ENCODE results near the gene REEP3. TPM values are rescaled to one million over a fixed set of nuclear protein-coding genes. Genes with fewer than 3 reads are reported as not detected.

Gene REEP3
- total RNA-seq, 3 donors from 2014 or later (not counting 1 experiment from before 2014, with no cell fraction given) = 4.6 to 10.2 (median 8.3) TPM

GRCh38 chr10:63573068-63573697 is 52.0 kb downstream of the REEP3 start:
- no peaks in the 10 kb centered on the region for H3K27me3 Mint-ChIP-seq (ENCODE audit: low read depth in 2 of 2)
- TF ChIP-seq CTCF (IDR thresholded peaks at IDR 0.05) = no peak
- no peaks in the 10 kb centered on the region for H3K36me3 Mint-ChIP-seq
- intact Hi-C loops (cut with micrococcal nuclease) = no loop called here
- H3K9me3 Mint-ChIP-seq = no peaks in the 10 kb centered on the region
- H3K27ac ChIP-seq (ENCODE audit: low read length) = no peak overlapping the region
- no peaks in the 10 kb centered on the region for H3K27me3 ChIP-seq (ENCODE audit: control insufficient read depth, insufficient read depth, low read length)
- no peaks in the 10 kb centered on the region for H3K4me1 ChIP-seq (ENCODE audit: control insufficient read depth, insufficient read depth, low read length)
- DNase-seq (no peak), ATAC-seq (no peak)
- WGBS (ENCODE audit: insufficient coverage) = 57% methylated on average over 2 of the region's 3 CpGs
- H3K36me3 ChIP-seq (ENCODE audit: control insufficient read depth, insufficient read depth, low read length) = no peaks in the 10 kb centered on the region
- peaks cover 5 to 6% of the 10 kb centered on the region in 2 donors for H3K4me1 Mint-ChIP-seq
- H3K27ac Mint-ChIP-seq = no peak overlapping the region
- H3K4me3 ChIP-seq (ENCODE audit: low read length) = no peak overlapping the region
- no peak overlapping the region for H3K4me3 Mint-ChIP-seq
- no peaks in the 10 kb centered on the region for H3K9me3 ChIP-seq (ENCODE audit: control insufficient read depth, insufficient read depth, low read length)

- H3K9me3 Mint-ChIP-seq = no peaks in the 10 kb centered on the region
- no peak overlapping the region for H3K4me3 Mint-ChIP-seq
- no peak overlapping the region for H3K27ac Mint-ChIP-seq
- Histone ChIP-seq H3K9me3 (ENCODE audit: control insufficient read depth, insufficient read depth, low read length) (no peaks in the 10 kb centered on the region), H3K4me3 (ENCODE audit: low read length) (no peak overlapping the region), H3K27me3 (ENCODE audit: control insufficient read depth, insufficient read depth, low read length) (no peaks in the 10 kb centered on the region), H3K27ac (ENCODE audit: low read length) (no peak overlapping the region), H3K36me3 (ENCODE audit: control insufficient read depth, insufficient read depth, low read length) (no peaks in the 10 kb centered on the region), H3K4me1 (ENCODE audit: control insufficient read depth, insufficient read depth, low read length) (no peaks in the 10 kb centered on the region)
- peaks cover 5 to 6% of the 10 kb centered on the region in 2 donors for H3K4me1 Mint-ChIP-seq
- intact Hi-C loops (cut with micrococcal nuclease) = no loop called here
- no peak for DNase-seq
- WGBS (ENCODE audit: insufficient coverage) = 100% methylated on average over 2 of the region's 2 CpGs
- no peaks in the 10 kb centered on the region for H3K36me3 Mint-ChIP-seq
- ATAC-seq = no peak
- TF ChIP-seq CTCF (IDR thresholded peaks at IDR 0.05) = no peak
- no peaks in the 10 kb centered on the region for H3K27me3 Mint-ChIP-seq (ENCODE audit: low read depth in 2 of 2)
Observed at GRCh38 chr10:63574011-63574410, 52.8 kb downstream of the REEP3 start.

GRCh38 chr10:63576501-63576900 is 55.3 kb downstream of the REEP3 start:
- Histone ChIP-seq H3K27me3 (ENCODE audit: control insufficient read depth, insufficient read depth, low read length) (no peaks in the 10 kb centered on the region), H3K27ac (ENCODE audit: low read length) (no peak overlapping the region), H3K36me3 (ENCODE audit: control insufficient read depth, insufficient read depth, low read length) (no peaks in the 10 kb centered on the region), H3K9me3 (ENCODE audit: control insufficient read depth, insufficient read depth, low read length) (no peaks in the 10 kb centered on the region), H3K4me1 (ENCODE audit: control insufficient read depth, insufficient read depth, low read length) (no peaks in the 10 kb centered on the region), H3K4me3 (ENCODE audit: low read length) (no peak overlapping the region)
- no peaks in the 10 kb centered on the region for H3K27me3 Mint-ChIP-seq (ENCODE audit: low read depth in 2 of 2)
- no peak for ATAC-seq
- no peaks in the 10 kb centered on the region for H3K36me3 Mint-ChIP-seq
- no peak for DNase-seq
- peaks cover 5 to 6% of the 10 kb centered on the region in 2 donors for H3K4me1 Mint-ChIP-seq
- no peak overlapping the region for H3K27ac Mint-ChIP-seq
- TF ChIP-seq CTCF (IDR thresholded peaks at IDR 0.05) = no peak
- intact Hi-C loops (cut with micrococcal nuclease) = no loop called here
- H3K4me3 Mint-ChIP-seq = no peak overlapping the region
- 100% methylated on average over 1 of the region's 1 CpG for WGBS (ENCODE audit: insufficient coverage)
- H3K9me3 Mint-ChIP-seq = no peaks in the 10 kb centered on the region

GRCh38 chr10:63578501-63578900 is 57.3 kb downstream of the REEP3 start:
- Histone ChIP-seq H3K4me3 (ENCODE audit: low read length) (no peak overlapping the region), H3K27me3 (ENCODE audit: control insufficient read depth, insufficient read depth, low read length) (no peaks in the 10 kb centered on the region), H3K4me1 (ENCODE audit: control insufficient read depth, insufficient read depth, low read length) (no peaks in the 10 kb centered on the region), H3K9me3 (ENCODE audit: control insufficient read depth, insufficient read depth, low read length) (no peaks in the 10 kb centered on the region), H3K27ac (ENCODE audit: low read length) (no peak overlapping the region), H3K36me3 (ENCODE audit: control insufficient read depth, insufficient read depth, low read length) (no peaks in the 10 kb centered on the region)
- H3K27me3 Mint-ChIP-seq (ENCODE audit: low read depth in 2 of 2) = no peaks in the 10 kb centered on the region
- ATAC-seq (no peak), DNase-seq (no peak)
- intact Hi-C loops (cut with micrococcal nuclease) = no loop called here
- no peak overlapping the region for H3K27ac Mint-ChIP-seq
- TF ChIP-seq CTCF (IDR thresholded peaks at IDR 0.05) = no peak
- H3K36me3 Mint-ChIP-seq = no peaks in the 10 kb centered on the region
- WGBS (ENCODE audit: insufficient coverage) = 95% methylated on average over 4 of the region's 7 CpGs
- H3K9me3 Mint-ChIP-seq = no peaks in the 10 kb centered on the region
- no peak overlapping the region for H3K4me3 Mint-ChIP-seq
- peaks cover under 1% of the 10 kb centered on the region in 2 donors for H3K4me1 Mint-ChIP-seq
